ENCODE measurements around the gene SMIM27. TPM values are rescaled to one million over a fixed set of nuclear protein-coding genes. Genes with fewer than 3 reads are reported as not detected.

SMIM27 gene
- total and polyA plus RNA-seq, 2 of the 13 experiments (the other 11 are each of a cell fraction or from before 2014, with no cell fraction given): 17.9 to 19.0 TPM

- TF ChIP-seq ETV5 (CRISPR knock-in tag; IDR thresholded peaks at IDR 0.05; ENCODE audit: borderline replicate concordance) (peak; percentile 53; the same call in 1 of the 2 replicates), XBP1 (CRISPR knock-in tag; IDR thresholded peaks at IDR 0.05) (no peak), ZSCAN22 (CRISPR knock-in tag; IDR thresholded peaks at IDR 0.05) (0 out of 2 replicates have a peak, but pooled peaks have one; percentile 38), SYNCRIP (IDR thresholded peaks at IDR 0.05; ENCODE audit: insufficient read depth, low read depth, low read length) (no peak), ZNF407 (CRISPR knock-in tag; IDR thresholded peaks at IDR 0.05; ENCODE audit: not compliant biosample characterization) (no peak), HNRNPK (IDR thresholded peaks at IDR 0.05; ENCODE audit: low read depth, low read length, poor library complexity, severe bottlenecking) (no peak), SNAPC5 (CRISPR knock-in tag; IDR thresholded peaks at IDR 0.05; ENCODE audit: borderline replicate concordance) (no peak), ZSCAN30 (CRISPR knock-in tag; IDR thresholded peaks at IDR 0.05) (no peak), PAX8 (CRISPR knock-in tag; IDR thresholded peaks at IDR 0.05; ENCODE audit: borderline replicate concordance) (peak; percentile 22; the same call in 1 of the 2 replicates), SOX13 (IDR thresholded peaks at IDR 0.05) (no peak), SOX13 (CRISPR knock-in tag; conservative IDR thresholded peaks at IDR 0.05 in 1 of 2, IDR thresholded peaks at IDR 0.05 in 1 of 2) (no peak; a peak in 1 of 4 replicates), HINFP (CRISPR knock-in tag; IDR thresholded peaks at IDR 0.05; ENCODE audit: low read depth) (no peak), NFIB (CRISPR knock-in tag; IDR thresholded peaks at IDR 0.05; ENCODE audit: borderline replicate concordance) (no peak), PTBP1 (IDR thresholded peaks at IDR 0.05; ENCODE audit: low read depth, low read length, poor library complexity, severe bottlenecking) (no peak)
Observed at GRCh38 chr9:32552172-32552872, at the start of gene SMIM27, which contains the start of gene TOPORS (continued).

All from HepG2 (cell line).